Measurements from ENCODE around the gene MYOT.

DNA sequence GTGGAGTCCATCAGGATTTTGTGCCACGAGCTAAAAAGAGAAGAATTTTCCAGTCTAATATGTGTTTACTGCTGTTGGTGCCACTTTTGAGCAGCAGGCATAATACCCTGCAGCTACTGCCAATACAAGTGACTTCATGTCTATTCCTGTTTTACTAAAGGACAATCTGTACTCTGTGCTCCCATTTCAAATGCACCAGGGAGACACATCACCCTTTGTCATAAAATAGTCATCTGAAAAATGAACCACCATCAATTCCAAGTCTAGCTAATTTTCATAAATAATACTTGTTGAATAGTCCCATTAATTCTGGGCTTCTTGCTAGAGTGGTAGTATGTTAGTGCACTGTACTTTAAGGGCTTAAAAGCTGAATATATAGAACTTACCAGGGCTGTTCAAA lies 12.7 kb downstream of the MYOT start:
- TF ChIP-seq, protein P1, sequence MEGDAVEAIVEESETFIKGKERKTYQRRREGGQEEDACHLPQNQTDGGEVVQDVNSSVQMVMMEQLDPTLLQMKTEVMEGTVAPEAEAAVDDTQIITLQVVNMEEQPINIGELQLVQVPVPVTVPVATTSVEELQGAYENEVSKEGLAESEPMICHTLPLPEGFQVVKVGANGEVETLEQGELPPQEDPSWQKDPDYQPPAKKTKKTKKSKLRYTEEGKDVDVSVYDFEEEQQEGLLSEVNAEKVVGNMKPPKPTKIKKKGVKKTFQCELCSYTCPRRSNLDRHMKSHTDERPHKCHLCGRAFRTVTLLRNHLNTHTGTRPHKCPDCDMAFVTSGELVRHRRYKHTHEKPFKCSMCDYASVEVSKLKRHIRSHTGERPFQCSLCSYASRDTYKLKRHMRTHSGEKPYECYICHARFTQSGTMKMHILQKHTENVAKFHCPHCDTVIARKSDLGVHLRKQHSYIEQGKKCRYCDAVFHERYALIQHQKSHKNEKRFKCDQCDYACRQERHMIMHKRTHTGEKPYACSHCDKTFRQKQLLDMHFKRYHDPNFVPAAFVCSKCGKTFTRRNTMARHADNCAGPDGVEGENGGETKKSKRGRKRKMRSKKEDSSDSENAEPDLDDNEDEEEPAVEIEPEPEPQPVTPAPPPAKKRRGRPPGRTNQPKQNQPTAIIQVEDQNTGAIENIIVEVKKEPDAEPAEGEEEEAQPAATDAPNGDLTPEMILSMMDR (IDR thresholded peaks at IDR 0.05; ENCODE audit: borderline replicate concordance, extremely low read depth, low read length, poor library complexity, severe bottlenecking), result no peak
- no peak for TF ChIP-seq EZH2 (IDR thresholded peaks at IDR 0.05; ENCODE audit: borderline replicate concordance, low read depth, low read length, severe bottlenecking)

All from DND-41 (cell line).